Naive B cell (primary cell): ENCODE results near the gene CILP2. TPM values are rescaled to one million over a fixed set of nuclear protein-coding genes. Genes with fewer than 3 reads are reported as not detected.

Source experiments
- ATAC-seq, 2 donors: fragments of 150-1000 bp; cut with Tn5 transposase; 2 replicates each; pipeline ENCODE4 v1.10.0; 2021; ENCODE audit warnings: low read depth in 2 of 2, mild to moderate bottlenecking in 2 of 2, moderate library complexity in 2 of 2
- DNase-seq: peaks from one replicate; pipeline ENCODE4 v3.0.0; 2022
- H3K27ac Mint-ChIP-seq, 6 donors: one replicate each; pipeline ENCODE4 v1.8.0; 2020 to 2022; ENCODE audit warnings: mild to moderate bottlenecking in 6 of 6, mixed read lengths in 6 of 6, moderate library complexity in 5 of 6, inconsistent platforms in 2 of 6
- H3K27me3 Mint-ChIP-seq, 3 donors: one replicate each; pipeline ENCODE4 v1.8.0; 2021 to 2022; ENCODE audit warnings: mixed read lengths in 3 of 3, mild to moderate bottlenecking in 1 of 3
- H3K36me3 Mint-ChIP-seq, 2 donors: one replicate each; pipeline ENCODE4 v1.8.0; 2020 to 2022; ENCODE audit warnings: mixed read lengths in 2 of 2, inconsistent platforms in 1 of 2, mild to moderate bottlenecking in 1 of 2
- H3K4me1 Mint-ChIP-seq, 3 donors: one replicate each; pipeline ENCODE4 v1.8.0; 2020 to 2022; ENCODE audit warnings: mixed read lengths in 3 of 3, inconsistent platforms in 1 of 3, mild to moderate bottlenecking in 1 of 3, moderate library complexity in 1 of 3
- H3K4me3 Mint-ChIP-seq, 8 donors: one replicate each; pipeline ENCODE4 v1.8.0; 2020 to 2022; ENCODE audit warnings: mild to moderate bottlenecking in 8 of 8, mixed read lengths in 8 of 8, moderate library complexity in 8 of 8, inconsistent platforms in 2 of 8
- H3K9me3 Mint-ChIP-seq, 7 donors: one replicate each; pipeline ENCODE4 v1.8.0; 2020 to 2022; ENCODE audit warnings: mixed read lengths in 7 of 7, mild to moderate bottlenecking in 5 of 7, inconsistent platforms in 2 of 7, moderate library complexity in 1 of 7
- polyA plus RNA-seq, 6 donors: library from polyadenylated mRNA; unstranded; fragments of 300-500 nt; fragmentation: Illumina TruSeq; gene quantifications; one replicate each; pipeline ENCODE4 v1.2.3, GENCODE V29; 2021; ENCODE audit warnings: low read depth in 6 of 6

CILP2 gene
- polyA plus RNA-seq, 6 donors from 2014 or later = 0.11 TPM; not detected in 5

- H3K4me1 Mint-ChIP-seq = peaks cover 0 to 10% (median 3%) of the 10 kb centered on the region in 3 donors
- H3K4me3 Mint-ChIP-seq = no peak overlapping the region
- ATAC-seq = no peak
- H3K27me3 Mint-ChIP-seq = no peaks in the 10 kb centered on the region
- peaks cover 0 to 11% of the 10 kb centered on the region in 2 donors for H3K36me3 Mint-ChIP-seq
- no peak overlapping the region for H3K27ac Mint-ChIP-seq
- no peaks in the 10 kb centered on the region for H3K9me3 Mint-ChIP-seq
- no peak for DNase-seq
Observed at GRCh38 chr19:19499272-19499995, 38.6 kb upstream of the CILP2 start.

DNA sequence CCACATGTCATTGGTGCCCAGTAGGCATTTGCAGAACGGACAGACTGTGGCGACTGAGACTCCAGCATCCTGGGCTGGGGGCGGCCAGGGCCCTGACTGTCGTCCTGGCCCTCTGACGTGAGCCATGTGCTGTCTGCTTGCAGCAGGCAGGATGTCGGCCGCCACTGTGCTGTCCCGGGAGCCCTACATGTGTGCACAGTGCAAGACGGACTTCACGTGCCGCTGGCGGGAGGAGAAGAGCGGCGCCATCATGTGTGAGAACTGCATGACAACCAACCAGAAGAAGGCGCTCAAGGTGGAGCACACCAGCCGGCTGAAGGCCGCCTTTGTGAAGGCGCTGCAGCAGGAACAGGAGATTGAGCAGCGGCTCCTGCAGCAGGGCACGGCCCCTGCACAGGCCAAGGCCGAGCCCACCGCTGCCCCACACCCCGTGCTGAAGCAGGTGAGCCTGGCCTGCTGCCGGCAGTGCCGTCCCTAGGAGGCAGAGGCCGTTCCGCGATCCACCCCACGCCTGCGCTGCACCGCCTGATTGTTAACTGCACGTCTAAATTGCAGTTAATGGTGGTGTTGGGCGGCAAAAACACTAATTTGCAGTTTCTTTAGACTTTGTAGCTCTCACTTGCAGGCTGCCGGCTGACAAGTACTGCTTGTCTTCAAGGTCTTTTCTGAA is 37.0 kb upstream of the CILP2 start:
- peaks cover 0 to 10% (median 3%) of the 10 kb centered on the region in 3 donors for H3K4me1 Mint-ChIP-seq
- H3K27ac Mint-ChIP-seq = no peak overlapping the region
- DNase-seq = no peak

DNA sequence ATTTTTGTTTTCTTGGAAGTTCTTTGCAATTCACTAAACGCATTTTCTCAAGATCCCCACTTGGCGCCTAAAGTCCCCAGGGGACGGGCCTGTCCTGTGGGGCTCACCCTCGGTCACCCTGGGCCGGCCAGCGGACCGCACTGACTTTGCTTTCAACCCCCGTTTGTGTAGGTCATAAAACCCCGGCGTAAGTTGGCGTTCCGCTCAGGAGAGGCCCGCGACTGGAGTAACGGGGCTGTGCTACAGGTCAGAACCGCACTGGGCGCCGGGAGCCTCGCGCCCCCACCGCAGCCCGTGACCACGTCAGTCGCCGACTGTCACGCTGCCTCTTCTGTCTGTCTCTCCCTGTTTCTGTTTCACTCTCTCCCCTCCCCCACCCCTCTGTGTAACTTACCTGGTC is 36.3 kb upstream of the CILP2 start:
- ATAC-seq = no peak
- Mint-ChIP-seq H3K27ac (no peak overlapping the region), H3K4me1 (peaks cover 0 to 9% (median 3%) of the 10 kb centered on the region in 3 donors), H3K27me3 (no peaks in the 10 kb centered on the region), H3K36me3 (peaks cover 4 to 11% of the 10 kb centered on the region in 2 donors), H3K4me3 (no peak overlapping the region), H3K9me3 (no peaks in the 10 kb centered on the region)
- no peak for DNase-seq

More for the DNA sequence above, 37.0 kb upstream of the CILP2 start:
- H3K9me3 Mint-ChIP-seq = no peaks in the 10 kb centered on the region
- no peak overlapping the region for H3K4me3 Mint-ChIP-seq
- ATAC-seq = no peak
- H3K27me3 Mint-ChIP-seq = no peaks in the 10 kb centered on the region
- peaks cover 0 to 11% of the 10 kb centered on the region in 2 donors for H3K36me3 Mint-ChIP-seq

- Mint-ChIP-seq H3K9me3 (no peaks in the 10 kb centered on the region), H3K27ac (peak overlapping the region in 1 of 6 donors; percentile 13), H3K36me3 (peaks cover 6 to 11% of the 10 kb centered on the region in 2 donors), H3K4me1 (peaks cover 0 to 8% (median 3%) of the 10 kb centered on the region in 3 donors), H3K27me3 (no peaks in the 10 kb centered on the region), H3K4me3 (no peak overlapping the region)
- no peak for ATAC-seq
- no peak for DNase-seq
Observed at GRCh38 chr19:19502281-19502680, 35.8 kb upstream of the CILP2 start.

- H3K9me3 Mint-ChIP-seq = no peaks in the 10 kb centered on the region
- H3K4me3 Mint-ChIP-seq = no peak overlapping the region
- ATAC-seq (no peak), DNase-seq (no peak)
- H3K4me1 Mint-ChIP-seq = peaks cover 0 to 8% (median 3%) of the 10 kb centered on the region in 3 donors
- peak overlapping the region in 3 of 6 donors; percentile 13 to 92 (median 23) for H3K27ac Mint-ChIP-seq
- no peaks in the 10 kb centered on the region for H3K27me3 Mint-ChIP-seq
- peaks cover 6 to 11% of the 10 kb centered on the region in 2 donors for H3K36me3 Mint-ChIP-seq
Observed at GRCh38 chr19:19502808-19503602, 35.1 kb upstream of the CILP2 start.

DNA sequence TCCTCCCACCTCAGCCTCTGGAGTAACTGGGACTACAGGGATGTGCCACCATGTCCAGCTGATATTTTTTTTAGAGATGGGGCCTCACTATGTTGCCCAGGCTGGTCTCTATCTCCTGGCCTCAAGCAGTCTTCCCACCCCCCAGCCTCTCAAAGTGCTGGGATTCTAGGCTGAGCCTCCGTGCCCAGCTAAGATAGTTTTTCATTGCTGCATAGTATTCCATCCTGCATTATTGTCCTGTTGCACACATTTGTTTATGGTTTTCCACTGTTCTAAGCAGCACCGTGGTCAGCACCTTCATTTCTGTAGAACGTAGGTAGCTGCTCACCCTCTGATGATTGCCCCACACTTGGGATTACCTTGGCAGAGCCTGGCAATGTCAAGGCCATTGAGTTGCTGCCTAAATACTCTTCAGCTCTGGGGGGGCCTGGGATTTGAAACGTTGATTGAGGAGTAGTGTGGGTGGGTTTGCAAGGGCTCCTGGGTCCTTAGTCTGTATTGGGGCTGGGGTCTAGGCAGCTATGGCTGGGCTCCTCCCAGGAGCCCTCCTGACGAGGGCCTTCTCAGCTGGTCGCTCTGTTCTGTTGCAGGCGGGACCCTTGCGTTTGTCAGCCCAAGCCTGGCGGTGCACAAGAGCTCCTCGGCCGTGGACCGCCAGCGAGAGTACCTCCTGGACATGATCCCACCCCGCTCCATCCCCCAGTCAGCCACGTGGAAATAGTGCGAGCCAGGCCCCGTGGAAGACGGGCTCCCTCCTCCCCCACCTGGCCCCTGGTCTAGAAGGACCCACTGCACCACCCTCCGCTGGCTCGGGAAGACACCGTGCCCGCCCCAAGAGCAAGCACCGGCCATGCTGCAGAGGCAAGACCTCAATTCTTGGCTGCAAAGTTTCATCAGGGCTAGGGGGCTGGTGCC is 33.1 kb upstream of the CILP2 start:
- peak overlapping the region in 1 of 6 donors; percentile 80 for H3K27ac Mint-ChIP-seq
- H3K27me3 Mint-ChIP-seq = no peaks in the 10 kb centered on the region
- H3K36me3 Mint-ChIP-seq = peaks cover 6 to 11% of the 10 kb centered on the region in 2 donors
- no peak for DNase-seq
- H3K4me1 Mint-ChIP-seq = peaks cover 0 to 8% (median 3%) of the 10 kb centered on the region in 3 donors
- no peak for ATAC-seq
- no peak overlapping the region for H3K4me3 Mint-ChIP-seq
- no peaks in the 10 kb centered on the region for H3K9me3 Mint-ChIP-seq

GRCh38 chr19:19505669-19506326 is 32.3 kb upstream of the CILP2 start:
- Mint-ChIP-seq H3K9me3 (no peaks in the 10 kb centered on the region), H3K27me3 (no peaks in the 10 kb centered on the region), H3K36me3 (peaks cover 6 to 11% of the 10 kb centered on the region in 2 donors), H3K27ac (no peak overlapping the region), H3K4me1 (peaks cover 0 to 8% (median 3%) of the 10 kb centered on the region in 3 donors), H3K4me3 (no peak overlapping the region)
- no peak for ATAC-seq
- no peak for DNase-seq

DNA sequence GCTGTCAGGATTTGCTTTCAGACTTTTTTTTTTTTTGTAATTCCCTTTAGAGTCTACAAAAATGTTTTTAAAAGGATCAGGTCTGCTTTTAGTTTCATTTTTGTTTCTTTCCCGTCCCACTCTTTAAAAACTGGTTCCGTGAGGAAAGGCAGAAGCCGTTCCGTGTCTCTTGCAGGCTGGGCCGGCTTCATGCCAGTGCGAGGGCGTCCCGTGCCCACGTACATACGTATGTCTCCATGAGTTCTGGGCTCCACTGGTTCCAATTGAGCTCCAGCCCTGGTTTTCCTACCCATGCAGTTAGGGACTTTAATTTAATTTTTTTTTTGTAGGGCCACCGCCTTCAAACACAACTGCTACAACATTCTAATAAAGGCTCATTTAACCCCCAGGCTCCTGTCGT is 31.5 kb upstream of the CILP2 start:
- H3K9me3 Mint-ChIP-seq = no peaks in the 10 kb centered on the region
- H3K27me3 Mint-ChIP-seq = no peaks in the 10 kb centered on the region
- DNase-seq (no peak), ATAC-seq (no peak)
- H3K4me3 Mint-ChIP-seq = no peak overlapping the region
- H3K36me3 Mint-ChIP-seq = peaks cover 6 to 11% of the 10 kb centered on the region in 2 donors
- H3K27ac Mint-ChIP-seq = peak overlapping the region in 2 of 6 donors; percentile 70 to 79
- peaks cover 0 to 8% (median 4%) of the 10 kb centered on the region in 3 donors for H3K4me1 Mint-ChIP-seq

- H3K27ac Mint-ChIP-seq = no peak overlapping the region
- no peak for DNase-seq
- peaks cover 6 to 11% of the 10 kb centered on the region in 2 donors for H3K36me3 Mint-ChIP-seq
- H3K4me1 Mint-ChIP-seq = peaks cover 0 to 8% (median 4%) of the 10 kb centered on the region in 3 donors
- H3K9me3 Mint-ChIP-seq = no peaks in the 10 kb centered on the region
- ATAC-seq = no peak
- no peaks in the 10 kb centered on the region for H3K27me3 Mint-ChIP-seq
- no peak overlapping the region for H3K4me3 Mint-ChIP-seq
Observed at GRCh38 chr19:19507354-19507753, 30.7 kb upstream of the CILP2 start.

DNA sequence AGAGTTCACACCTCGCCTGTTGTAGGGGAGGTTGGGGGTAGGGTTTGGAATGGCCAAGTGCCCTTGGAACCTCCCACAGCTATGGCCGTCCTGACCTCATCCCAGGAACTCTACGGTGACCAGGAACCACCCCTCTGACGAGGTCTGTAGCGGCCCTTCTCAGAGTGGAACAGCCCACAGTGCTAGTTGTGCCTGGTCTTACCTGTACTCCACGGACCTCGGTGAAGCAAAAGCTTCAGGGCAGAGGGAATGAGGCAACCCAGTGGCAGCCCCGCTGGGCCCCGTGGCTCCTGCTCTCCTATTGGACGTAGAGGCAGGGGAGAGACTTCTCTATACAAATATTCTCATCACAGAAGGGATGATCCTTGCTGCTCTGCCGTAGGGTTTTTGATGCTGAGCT is 29.8 kb upstream of the CILP2 start:
- Mint-ChIP-seq H3K27me3 (no peaks in the 10 kb centered on the region), H3K4me3 (no peak overlapping the region), H3K9me3 (no peaks in the 10 kb centered on the region), H3K36me3 (peaks cover 4 to 6% of the 10 kb centered on the region in 2 donors), H3K27ac (no peak overlapping the region), H3K4me1 (peaks cover 0 to 4% (median 0%) of the 10 kb centered on the region in 3 donors)
- DNase-seq (no peak), ATAC-seq (no peak)

GRCh38 chr19:19510432-19510831 is 27.6 kb upstream of the CILP2 start:
- ATAC-seq (no peak), DNase-seq (no peak)
- no peaks in the 10 kb centered on the region for H3K27me3 Mint-ChIP-seq
- no peaks in the 10 kb centered on the region for H3K9me3 Mint-ChIP-seq
- peak overlapping the region in 1 of 8 donors; percentile 62 for H3K4me3 Mint-ChIP-seq
- peaks cover 0 to 4% (median 2%) of the 10 kb centered on the region in 3 donors for H3K4me1 Mint-ChIP-seq
- peaks cover 0 to 6% of the 10 kb centered on the region in 2 donors for H3K36me3 Mint-ChIP-seq
- H3K27ac Mint-ChIP-seq = peak overlapping the region in 2 of 6 donors; percentile 63 to 93

GRCh38 chr19:19513682-19514081 is 24.4 kb upstream of the CILP2 start:
- no peaks in the 10 kb centered on the region for H3K9me3 Mint-ChIP-seq
- H3K4me3 Mint-ChIP-seq = peak overlapping the region in 5 of 8 donors; percentile 41 to 76 (median 52)
- peaks cover 3 to 26% (median 4%) of the 10 kb centered on the region in 3 donors for H3K4me1 Mint-ChIP-seq
- peak overlapping the region in 1 of 6 donors; percentile 47 for H3K27ac Mint-ChIP-seq
- H3K27me3 Mint-ChIP-seq = no peaks in the 10 kb centered on the region
- no peak for ATAC-seq
- H3K36me3 Mint-ChIP-seq = no peaks in the 10 kb centered on the region
- no peak for DNase-seq
